HFF-Myc (cell line): ENCODE data around the gene MIS12.

Experiments
- DNase-seq: peaks from one replicate; pipeline ENCODE4 v3.0.0-alpha.2; 2011; ENCODE audit warnings: low read depth; ENCODE audit errors: extremely low read depth
- H3K4me3 ChIP-seq: replicated peaks from 2 replicates; pipeline ENCODE4 v1.5.1; 2011; ENCODE audit warnings: low read depth, mild to moderate bottlenecking, control low read depth, low read length
- TF ChIP-seq, protein P1 (sequence below): IDR thresholded peaks from 2 replicates; pipeline ENCODE4 v1.5.1; 2012; ENCODE audit warnings: mild to moderate bottlenecking, low read depth, low read length, control low read depth; ENCODE audit errors: missing control alignments

MIS12 gene

DNA sequence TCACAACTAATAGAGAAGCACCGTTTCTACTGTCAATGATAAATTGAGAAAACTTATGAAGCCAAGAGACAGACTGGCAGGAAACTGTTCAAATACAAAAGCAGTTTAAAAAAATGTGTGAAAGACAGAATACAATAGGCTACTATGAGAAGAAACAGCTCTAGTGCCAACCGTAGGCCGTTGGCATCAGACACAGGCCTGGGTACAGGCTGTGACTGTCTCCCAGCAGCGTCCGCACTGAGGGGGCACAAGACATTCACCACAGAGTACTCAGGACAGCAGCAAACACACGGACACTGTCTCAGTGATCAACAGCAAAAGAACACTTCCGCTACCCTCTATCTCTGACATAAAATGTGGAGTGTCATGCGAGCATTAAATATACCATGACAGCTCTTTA is 39.6 kb upstream of the MIS12 start:
- DNase-seq = no peak
- no peak overlapping the region for H3K4me3 ChIP-seq
- TF ChIP-seq, protein P1, sequence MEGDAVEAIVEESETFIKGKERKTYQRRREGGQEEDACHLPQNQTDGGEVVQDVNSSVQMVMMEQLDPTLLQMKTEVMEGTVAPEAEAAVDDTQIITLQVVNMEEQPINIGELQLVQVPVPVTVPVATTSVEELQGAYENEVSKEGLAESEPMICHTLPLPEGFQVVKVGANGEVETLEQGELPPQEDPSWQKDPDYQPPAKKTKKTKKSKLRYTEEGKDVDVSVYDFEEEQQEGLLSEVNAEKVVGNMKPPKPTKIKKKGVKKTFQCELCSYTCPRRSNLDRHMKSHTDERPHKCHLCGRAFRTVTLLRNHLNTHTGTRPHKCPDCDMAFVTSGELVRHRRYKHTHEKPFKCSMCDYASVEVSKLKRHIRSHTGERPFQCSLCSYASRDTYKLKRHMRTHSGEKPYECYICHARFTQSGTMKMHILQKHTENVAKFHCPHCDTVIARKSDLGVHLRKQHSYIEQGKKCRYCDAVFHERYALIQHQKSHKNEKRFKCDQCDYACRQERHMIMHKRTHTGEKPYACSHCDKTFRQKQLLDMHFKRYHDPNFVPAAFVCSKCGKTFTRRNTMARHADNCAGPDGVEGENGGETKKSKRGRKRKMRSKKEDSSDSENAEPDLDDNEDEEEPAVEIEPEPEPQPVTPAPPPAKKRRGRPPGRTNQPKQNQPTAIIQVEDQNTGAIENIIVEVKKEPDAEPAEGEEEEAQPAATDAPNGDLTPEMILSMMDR = no peak

DNA sequence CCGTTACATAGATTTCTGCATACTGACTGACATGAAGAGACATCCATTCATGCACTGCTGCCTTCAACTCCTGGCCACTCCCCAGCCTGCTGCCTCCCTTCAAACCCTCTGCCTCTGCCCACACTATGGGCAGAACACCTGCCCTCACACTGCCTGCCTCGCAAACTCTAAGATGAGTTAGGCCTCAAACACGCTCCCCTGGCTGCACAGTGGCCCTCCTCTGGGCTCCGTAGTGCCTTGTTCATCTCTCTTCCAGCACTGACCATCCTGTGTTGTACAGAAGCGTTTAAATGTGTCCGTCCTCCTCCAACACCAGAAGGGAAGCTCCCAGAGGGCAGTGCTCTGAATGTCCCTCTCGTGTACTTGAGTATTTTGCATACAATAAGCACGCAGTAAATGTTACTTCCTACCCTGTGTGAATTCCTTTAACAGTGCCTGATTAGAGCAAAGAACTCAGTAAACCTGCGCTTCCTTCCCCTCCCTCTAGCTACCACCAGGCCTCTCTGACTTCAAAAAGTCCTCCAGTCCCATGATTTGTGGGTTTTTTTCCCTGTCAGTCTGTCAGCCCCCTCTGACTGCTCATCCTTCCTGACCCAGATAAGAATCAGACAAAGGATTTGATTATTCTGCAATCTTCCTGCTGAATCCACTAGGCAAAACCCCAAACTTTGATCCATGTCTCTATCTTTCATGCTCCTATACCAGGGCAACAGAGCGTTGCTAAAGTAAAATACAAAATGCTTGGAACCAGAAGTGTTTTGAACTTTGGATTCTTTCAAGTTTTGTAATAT is 21.5 kb upstream of the MIS12 start:
- DNase-seq = no peak
- TF ChIP-seq, protein P1 = no peak
- no peak overlapping the region for H3K4me3 ChIP-seq

DNA sequence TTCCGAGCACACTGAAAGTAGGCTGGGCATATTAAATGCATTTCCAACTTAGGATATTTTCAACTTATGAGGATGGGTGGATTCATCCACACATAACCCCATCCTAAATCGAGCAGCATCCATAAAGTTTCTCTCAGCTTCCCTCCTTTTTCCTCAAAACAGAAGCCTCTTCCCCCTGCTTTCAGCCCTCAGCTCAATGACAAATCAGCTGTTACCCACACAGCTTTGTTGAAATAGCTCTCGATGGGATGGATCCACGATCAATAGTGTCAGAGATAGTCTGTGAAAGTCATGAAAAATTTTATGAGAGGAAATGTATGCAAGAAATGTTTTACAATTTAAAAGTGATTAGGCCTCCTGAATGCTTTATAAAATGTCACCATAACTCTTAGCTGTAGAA is 20.1 kb upstream of the MIS12 start:
- TF ChIP-seq, protein P1 = no peak
- no peak for DNase-seq
- peak overlapping the region; percentile 98 for H3K4me3 ChIP-seq

DNA sequence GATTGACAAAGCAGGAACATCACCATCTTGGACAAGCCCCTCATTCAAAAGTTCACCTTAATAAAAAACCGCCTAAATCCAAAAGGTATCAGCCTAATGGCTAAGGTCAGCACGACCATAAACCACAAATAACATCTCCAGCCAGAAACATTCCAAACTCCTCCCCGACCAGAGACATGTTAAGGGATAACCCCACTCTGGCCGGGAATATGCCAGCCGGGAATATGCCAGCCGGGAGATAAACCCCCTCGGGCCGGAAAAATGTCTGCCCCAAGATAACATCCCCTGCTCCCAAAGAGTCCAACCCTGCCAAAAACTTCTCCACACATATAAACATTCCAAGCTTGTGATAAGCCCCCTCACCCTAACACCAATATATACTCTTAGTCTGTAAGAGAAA is 18.9 kb upstream of the MIS12 start:
- DNase-seq = no peak
- TF ChIP-seq, protein P1 = no peak
- peak overlapping the region; percentile 98 for H3K4me3 ChIP-seq

DNA sequence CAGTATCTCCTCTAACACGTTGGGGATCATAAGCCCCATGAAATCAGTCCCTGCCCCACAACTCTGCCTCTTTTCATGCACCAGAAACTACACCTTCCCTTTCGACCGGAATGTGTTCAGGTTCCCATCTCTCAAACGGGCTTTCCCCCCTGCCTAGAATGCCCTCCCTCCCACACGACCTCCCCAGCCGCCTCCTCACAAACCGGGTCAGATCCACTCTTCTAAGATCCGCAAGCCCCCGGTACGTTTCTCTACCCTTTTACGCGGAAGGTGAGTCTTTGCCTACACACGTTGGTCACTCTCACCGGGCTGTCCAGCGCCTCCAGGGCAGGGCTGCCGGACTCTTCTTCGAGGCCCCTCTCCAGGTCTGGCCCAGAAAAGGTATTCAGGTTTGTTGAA is 18.3 kb upstream of the MIS12 start:
- TF ChIP-seq, protein P1 = no peak
- H3K4me3 ChIP-seq = peak overlapping the region; percentile 98
- DNase-seq = no peak

DNA sequence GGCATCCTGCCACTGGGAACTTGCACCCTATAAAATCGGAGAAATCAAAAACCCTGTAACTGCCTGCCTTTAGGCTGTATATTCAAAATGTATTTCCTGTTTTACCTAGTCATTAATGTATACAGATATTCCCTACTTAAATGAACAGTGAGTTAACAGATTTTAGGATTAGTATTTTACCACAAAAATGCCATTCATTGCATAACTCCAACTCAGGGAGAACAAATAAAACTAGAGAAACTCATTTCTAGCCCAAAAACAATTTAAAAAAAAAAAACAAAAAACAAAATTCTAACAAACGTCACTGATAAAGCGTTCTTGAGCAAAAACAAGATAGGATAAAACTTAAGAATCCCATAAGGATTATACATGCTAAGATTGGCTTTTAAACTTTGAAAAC is 13.9 kb upstream of the MIS12 start:
- no peak overlapping the region for H3K4me3 ChIP-seq
- no peak for DNase-seq
- TF ChIP-seq, protein P1 = no peak

DNA sequence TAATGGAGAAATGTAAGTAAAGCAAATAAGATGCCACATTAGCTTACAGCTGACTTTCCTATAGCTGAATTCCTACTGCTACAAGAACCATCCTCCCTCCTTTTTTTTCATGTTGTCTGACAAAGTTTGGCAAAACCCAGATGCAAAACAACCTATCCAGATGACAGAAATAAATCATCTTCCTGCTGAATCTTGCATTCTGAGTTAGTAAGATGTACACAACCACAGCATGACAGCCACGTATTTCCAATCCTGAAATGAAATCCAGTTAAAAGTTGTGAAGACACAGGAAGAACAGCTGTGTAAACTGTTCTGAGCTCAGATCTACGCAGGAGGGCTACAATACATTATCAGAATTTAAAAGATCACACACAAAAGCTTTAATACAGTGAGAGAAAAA is 12.5 kb upstream of the MIS12 start:
- TF ChIP-seq, protein P1 = no peak
- DNase-seq = no peak
- no peak overlapping the region for H3K4me3 ChIP-seq
